ENCODE results near the gene LTBP3.

The LTBP3 gene

GRCh38 chr11:65585396-65586246 lies 27.5 kb upstream of the LTBP3 start:
- no peak for DNase-seq

- DNase-seq = no peak
Measured at GRCh38 chr11:65584723-65585171, 26.6 kb upstream of the LTBP3 start.

- DNase-seq = no peak
Measured at GRCh38 chr11:65584106-65584505, 25.9 kb upstream of the LTBP3 start.

GRCh38 chr11:65583589-65583988 lies 25.4 kb upstream of the LTBP3 start:
- DNase-seq = no peak

GRCh38 chr11:65581928-65582327 lies 23.8 kb upstream of the LTBP3 start:
- DNase-seq = no peak

GRCh38 chr11:65580756-65581155 lies 22.6 kb upstream of the LTBP3 start:
- no peak for DNase-seq

GRCh38 chr11:65580031-65580692 lies 22.0 kb upstream of the LTBP3 start:
- DNase-seq = no peak

- DNase-seq = no peak
Measured at GRCh38 chr11:65579291-65579690, 21.1 kb upstream of the LTBP3 start.

GRCh38 chr11:65578667-65579066 lies 20.5 kb upstream of the LTBP3 start:
- DNase-seq = no peak

- DNase-seq = no peak
Measured at GRCh38 chr11:65578134-65578533, 20.0 kb upstream of the LTBP3 start.

- DNase-seq = no peak
Measured at GRCh38 chr11:65577756-65578109, 19.6 kb upstream of the LTBP3 start.

GRCh38 chr11:65576867-65577755 lies 19.0 kb upstream of the LTBP3 start:
- DNase-seq = no peak

GRCh38 chr11:65576232-65576866 lies 18.2 kb upstream of the LTBP3 start:
- DNase-seq = no peak

- DNase-seq = peak; percentile 72
Measured at GRCh38 chr11:65575568-65576231, 17.5 kb upstream of the LTBP3 start, which contains the start of gene EHBP1L1. Gene EHBP1L1 (plus strand): TSS chr11:65576053. CDS start chr11:65576303, 250 bp downstream.

- no peak for DNase-seq
Measured at GRCh38 chr11:65574811-65575567, 16.8 kb upstream of the LTBP3 start.

GRCh38 chr11:65574109-65574810 lies 16.1 kb upstream of the LTBP3 start:
- DNase-seq = peak; percentile 87

- DNase-seq = no peak
Measured at GRCh38 chr11:65573391-65574079, 15.4 kb upstream of the LTBP3 start.

- DNase-seq = peak; percentile 64
Measured at GRCh38 chr11:65572356-65573051, 14.3 kb upstream of the LTBP3 start, which contains the start of gene FAM89B. Gene FAM89B (plus strand): TSS chr11:65572538. CDS start chr11:65572670, 132 bp downstream.

GRCh38 chr11:65571940-65572339 lies 13.8 kb upstream of the LTBP3 start:
- no peak for DNase-seq
